Heart left ventricle (tissue), 13 donors: ENCODE results near the gene PDCD11.

Experiments
- CTCF ChIP-seq, 12 donors: fragments of 200-600 bp; sonication (generic) in 4 of 12; IDR thresholded peaks; one replicate each; pipeline versions ENCODE4 v1.5.0 to v1.8.0; 2018 to 2022; ENCODE audit warnings: antibody characterized with exemption in 12 of 12, mild to moderate bottlenecking in 5 of 12
- POLR2A ChIP-seq, 2 donors: fragments of 450-650 bp; IDR thresholded peaks; one replicate each; pipeline ENCODE4 v1.6.1; 2017; ENCODE audit warnings: antibody characterized with exemption in 2 of 2, mild to moderate bottlenecking in 2 of 2, moderate library complexity in 2 of 2
- donor health status: ischemic (EF 13 %, LVEDD 7.1; RV severe dilation, severe dysfunction).
- donor health status: DM: no; HTN: yes; CAD: no.
- donor health status: DM: no; HTN: no; CAD: no.
- donor health status: ischemic (EF 25% LVEDD 6.9; RV normal size, moderate dysfunction).
- donor health status: ischemic (EF 25% LVEDD 5.7; RV mildly dilated, moderate dysfunction).
- donor health status: ischemic (EF 35%, LVEDD 5.7; RV mildly dilated, moderate dysfunction).
- donor health status: nonischemic (EF 11% LVEDD 7.7; RV severe dilation, severe dysfunction).
- donor health status: DM: yes; HTN: yes; CAD: no.
- donor health status: PGD.
- donor health status: ischemic (EF 29% LVEDD 5.4; RV normal size, mild dysfunction).
- donor health status: nonischemic (EF 23%, LVEDD 6.1; RV moderate dilation, normal function).

GRCh38 chr10:103413564-103413963 lies 17.1 kb downstream of the PDCD11 start:
- TF ChIP-seq CTCF (IDR thresholded peaks at IDR 0.05): no peak
- no peak for TF ChIP-seq POLR2A (IDR thresholded peaks at IDR 0.05)
